GM19438 (cell line): ENCODE measurements around the gene AGL.
"Not testable (repeated sequence)": the region's sequence is repeated elsewhere in the genome, so short reads cannot be mapped to it uniquely, and the experiment has no call there.

Source experiments
- ATAC-seq: cut with Tn5 transposase; IDR thresholded peaks from one replicate; pipeline ENCODE4 v1.9.1; 2021; ENCODE audit warnings: low read depth; ENCODE audit not compliant: unreplicated experiment

AGL gene

GRCh38 chr1:99972066-99972465 lies 121.9 kb downstream of the AGL start:
- not testable (repeated sequence) for ATAC-seq
